K562 (cell line): ENCODE measurements around the gene SLK. TPM values are rescaled to one million over a fixed set of nuclear protein-coding genes. Genes with fewer than 3 reads are reported as not detected.

Experiments used
- ARNT ChIP-seq, 2 experiments: fragments of 450-650 bp; IDR thresholded peaks; 2 replicates each; pipeline ENCODE4 v1.6.1; 2016; ENCODE audit warnings: mild to moderate bottlenecking in 1 of 2
- ATF1 ChIP-seq, 2 experiments: fragments of 450-650 bp in 1 of 2; IDR thresholded peaks; 2 replicates each; pipeline ENCODE4 v1.6.1; 2016; ENCODE audit warnings: missing compliant biosample characterization in 1 of 2, missing genetic modification characterization in 1 of 2
- ATF7 ChIP-seq: fragments of 450-650 bp; IDR thresholded peaks from 2 replicates; pipeline ENCODE4 v1.7.1; 2014; ENCODE audit warnings: mild to moderate bottlenecking, moderate library complexity
- CBX1 ChIP-seq: sonication (generic); IDR thresholded peaks from 2 replicates; pipeline ENCODE4 v1.6.1; 2016; ENCODE audit warnings: antibody characterized with exemption, low read depth, mild to moderate bottlenecking
- CBX5 ChIP-seq: IDR thresholded peaks from 2 replicates; pipeline ENCODE4 v1.6.1; 2014; ENCODE audit warnings: low read depth, borderline replicate concordance
- CREB3L1 ChIP-seq: fragments of 450-650 bp; IDR thresholded peaks from 2 replicates; pipeline ENCODE4 v1.6.1; 2014; ENCODE audit warnings: low read depth, mild to moderate bottlenecking, moderate library complexity, borderline replicate concordance
- GATAD2B ChIP-seq: fragments of 450-650 bp; IDR thresholded peaks from 2 replicates; pipeline ENCODE4 v1.6.1; 2017; ENCODE audit warnings: mild to moderate bottlenecking, borderline replicate concordance
- HDAC3 ChIP-seq: fragments of 450-650 bp; IDR thresholded peaks from 2 replicates; pipeline ENCODE4 v1.6.1; 2018; ENCODE audit warnings: borderline replicate concordance, mild to moderate bottlenecking, moderate library complexity; ENCODE audit not compliant: partially characterized antibody
- HSF4 ChIP-seq: fragments of 250-450 bp; sonication (Bioruptor Pico); IDR thresholded peaks from 2 replicates; pipeline ENCODE4 v2.1.2; 2022; ENCODE audit warnings: mild to moderate bottlenecking, moderate library complexity, borderline replicate concordance
- MTF1 ChIP-seq: fragments of 250-450 bp; sonication (Bioruptor Pico); IDR thresholded peaks from 2 replicates; pipeline ENCODE4 v1.9.0; 2021; ENCODE audit warnings: moderate library complexity, mild to moderate bottlenecking, inconsistent platforms, borderline replicate concordance
- NEUROD1 ChIP-seq: fragments of 150-350 bp; IDR thresholded peaks from 2 replicates; pipeline ENCODE4 v1.6.1; 2014; ENCODE audit warnings: borderline replicate concordance, low read length, low read depth; ENCODE audit not compliant: partially characterized antibody
- NR4A1 ChIP-seq, 2 experiments: fragments of 250-450 bp in 1 of 2; fragments of 450-650 bp in 1 of 2; sonication (Bioruptor Pico) in 1 of 2; IDR thresholded peaks; 2 replicates each; pipeline versions ENCODE4 v1.4.0 to v1.6.1; 2016 to 2020; ENCODE audit warnings: mild to moderate bottlenecking in 2 of 2, missing compliant biosample characterization in 1 of 2, missing genetic modification characterization in 1 of 2, moderate library complexity in 1 of 2
- SP1 ChIP-seq: sonication (generic); formaldehyde crosslinking; IDR thresholded peaks from 2 replicates; pipeline ENCODE4 v1.8.1; 2022; ENCODE audit warnings: mild to moderate bottlenecking, missing genetic modification reagents
- ZFP30 ChIP-seq: fragments of 250-450 bp; sonication (Bioruptor Pico); IDR thresholded peaks from 2 replicates; pipeline ENCODE4 v1.8.0; 2022; ENCODE audit warnings: moderate library complexity, mild to moderate bottlenecking, inconsistent platforms, borderline replicate concordance
- ZNF23 ChIP-seq: fragments of 250-450 bp; sonication (Bioruptor Pico); IDR thresholded peaks from 2 replicates; pipeline ENCODE4 v1.4.0; 2020; ENCODE audit warnings: mild to moderate bottlenecking
- polyA plus RNA-seq, 8 experiments: library from polyadenylated mRNA; depleted of rRNA in 4 of 8; stranded (reverse) in 5 of 8; unstranded in 3 of 8; fragments of >200 nt; fragmentation: Nextera tagmentation in 2 of 8; fragmentation: Illumina TruSeq in 1 of 8; extraction: Ambion mirVana in 2 of 8; extraction: Trizol in 1 of 8; gene quantifications; 2 replicates each; pipeline versions ENCODE4 v1.2.1 to v1.2.3, GENCODE V29; 2011 to 2014; ENCODE audit warnings: inconsistent platforms in 1 of 8, missing spikeins in 1 of 8
- total RNA-seq, 7 experiments: library from RNA; depleted of rRNA in 6 of 7; stranded (reverse); fragments of >200 nt in 6 of 7; fragmentation: Illumina TruSeq in 2 of 7; extraction: Trizol in 2 of 7; gene quantifications; 2 replicates each; pipeline versions ENCODE4 v1.2.1 to v1.2.3, GENCODE V29; 2011 to 2021; ENCODE audit warnings: low replicate concordance in 1 of 7
- TF ChIP-seq, protein P1 (sequence below): fragments of 200-800 bp; sonication (Bioruptor generic); IDR thresholded peaks from 2 replicates; pipeline ENCODE4 v1.6.1; 2017; ENCODE audit warnings: missing genetic modification characterization, missing compliant biosample characterization
- TF ChIP-seq, protein P2 (sequence below): IDR thresholded peaks from 2 replicates; pipeline ENCODE4 v1.6.1; 2016; ENCODE audit warnings: missing genetic modification characterization, missing compliant biosample characterization
- TF ChIP-seq, protein P3 (sequence below): fragments of 250-450 bp; sonication (Bioruptor Pico); IDR thresholded peaks from 2 replicates; pipeline ENCODE4 v1.5.0; 2020; ENCODE audit warnings: mild to moderate bottlenecking, borderline replicate concordance
- TF ChIP-seq, protein P4 (sequence below): fragments of 450-650 bp; formaldehyde crosslinking; IDR thresholded peaks from 2 replicates; pipeline ENCODE4 v1.4.0; 2020; ENCODE audit warnings: mild to moderate bottlenecking, moderate library complexity

The SLK gene
- total and polyA plus RNA-seq, 9 of the 15 experiments (the other 6 are each of a cell fraction or from before 2014, with no cell fraction given), result 8.2 to 40.0 (median 23.4) TPM

DNA sequence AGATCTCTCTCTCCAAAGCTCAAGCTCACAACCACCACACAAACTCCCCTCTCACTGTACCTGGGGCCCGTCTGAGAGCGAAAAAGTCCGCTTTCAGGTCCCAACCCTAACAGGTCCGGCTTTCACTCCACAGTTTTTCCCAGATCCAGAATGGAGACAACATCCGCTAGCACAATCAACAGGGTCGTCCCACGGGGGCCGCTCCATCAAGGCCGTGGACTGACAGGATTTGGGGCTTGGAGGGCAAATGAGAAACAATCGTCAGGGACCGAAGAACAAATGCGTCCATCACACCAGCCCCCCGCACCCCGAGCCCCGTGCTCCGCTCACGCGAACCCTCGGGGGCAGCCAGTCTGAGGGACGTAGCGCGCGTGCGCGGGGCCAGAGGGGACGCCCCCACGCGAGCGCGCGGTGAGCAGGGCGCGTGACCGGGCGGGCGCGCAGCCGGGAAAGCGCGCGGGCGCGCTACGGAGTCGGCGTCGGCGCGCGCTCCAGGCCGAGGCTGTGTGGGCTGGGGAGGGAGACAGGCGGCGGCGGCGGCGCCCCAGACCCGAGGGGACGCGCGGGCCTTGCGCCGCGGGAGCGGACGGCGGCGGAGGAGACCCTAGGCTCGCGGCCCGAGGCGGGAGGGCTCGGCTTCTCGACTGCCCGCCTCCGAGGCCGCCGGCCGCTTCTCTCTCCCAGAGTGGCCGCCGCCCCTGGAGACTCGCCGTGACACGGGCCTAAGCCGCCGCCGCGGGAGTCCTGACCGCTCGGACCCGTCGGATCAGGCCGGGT, at the start of gene SLK (continued):
- TF ChIP-seq, protein P1, sequence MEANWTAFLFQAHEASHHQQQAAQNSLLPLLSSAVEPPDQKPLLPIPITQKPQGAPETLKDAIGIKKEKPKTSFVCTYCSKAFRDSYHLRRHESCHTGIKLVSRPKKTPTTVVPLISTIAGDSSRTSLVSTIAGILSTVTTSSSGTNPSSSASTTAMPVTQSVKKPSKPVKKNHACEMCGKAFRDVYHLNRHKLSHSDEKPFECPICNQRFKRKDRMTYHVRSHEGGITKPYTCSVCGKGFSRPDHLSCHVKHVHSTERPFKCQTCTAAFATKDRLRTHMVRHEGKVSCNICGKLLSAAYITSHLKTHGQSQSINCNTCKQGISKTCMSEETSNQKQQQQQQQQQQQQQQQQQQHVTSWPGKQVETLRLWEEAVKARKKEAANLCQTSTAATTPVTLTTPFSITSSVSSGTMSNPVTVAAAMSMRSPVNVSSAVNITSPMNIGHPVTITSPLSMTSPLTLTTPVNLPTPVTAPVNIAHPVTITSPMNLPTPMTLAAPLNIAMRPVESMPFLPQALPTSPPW, result peak; percentile 65
- TF ChIP-seq GATAD2B, result peak; percentile 78
- TF ChIP-seq SP1 (CRISPR knock-in tag), result no peak
- TF ChIP-seq, protein P2, sequence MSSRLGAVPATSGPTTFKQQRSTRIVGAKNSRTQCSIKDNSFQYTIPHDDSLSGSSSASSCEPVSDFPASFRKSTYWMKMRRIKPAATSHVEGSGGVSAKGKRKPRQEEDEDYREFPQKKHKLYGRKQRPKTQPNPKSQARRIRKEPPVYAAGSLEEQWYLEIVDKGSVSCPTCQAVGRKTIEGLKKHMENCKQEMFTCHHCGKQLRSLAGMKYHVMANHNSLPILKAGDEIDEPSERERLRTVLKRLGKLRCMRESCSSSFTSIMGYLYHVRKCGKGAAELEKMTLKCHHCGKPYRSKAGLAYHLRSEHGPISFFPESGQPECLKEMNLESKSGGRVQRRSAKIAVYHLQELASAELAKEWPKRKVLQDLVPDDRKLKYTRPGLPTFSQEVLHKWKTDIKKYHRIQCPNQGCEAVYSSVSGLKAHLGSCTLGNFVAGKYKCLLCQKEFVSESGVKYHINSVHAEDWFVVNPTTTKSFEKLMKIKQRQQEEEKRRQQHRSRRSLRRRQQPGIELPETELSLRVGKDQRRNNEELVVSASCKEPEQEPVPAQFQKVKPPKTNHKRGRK, result no peak
- TF ChIP-seq ZNF23 (CRISPR knock-in tag), result no peak
- no peak for TF ChIP-seq HDAC3
- TF ChIP-seq CBX1, result no peak
- TF ChIP-seq ARNT (IDR thresholded peaks at IDR 0.05), result no peak
- TF ChIP-seq, protein P3, sequence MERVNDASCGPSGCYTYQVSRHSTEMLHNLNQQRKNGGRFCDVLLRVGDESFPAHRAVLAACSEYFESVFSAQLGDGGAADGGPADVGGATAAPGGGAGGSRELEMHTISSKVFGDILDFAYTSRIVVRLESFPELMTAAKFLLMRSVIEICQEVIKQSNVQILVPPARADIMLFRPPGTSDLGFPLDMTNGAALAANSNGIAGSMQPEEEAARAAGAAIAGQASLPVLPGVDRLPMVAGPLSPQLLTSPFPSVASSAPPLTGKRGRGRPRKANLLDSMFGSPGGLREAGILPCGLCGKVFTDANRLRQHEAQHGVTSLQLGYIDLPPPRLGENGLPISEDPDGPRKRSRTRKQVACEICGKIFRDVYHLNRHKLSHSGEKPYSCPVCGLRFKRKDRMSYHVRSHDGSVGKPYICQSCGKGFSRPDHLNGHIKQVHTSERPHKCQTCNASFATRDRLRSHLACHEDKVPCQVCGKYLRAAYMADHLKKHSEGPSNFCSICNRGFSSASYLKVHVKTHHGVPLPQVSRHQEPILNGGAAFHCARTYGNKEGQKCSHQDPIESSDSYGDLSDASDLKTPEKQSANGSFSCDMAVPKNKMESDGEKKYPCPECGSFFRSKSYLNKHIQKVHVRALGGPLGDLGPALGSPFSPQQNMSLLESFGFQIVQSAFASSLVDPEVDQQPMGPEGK (CRISPR knock-in tag), result no peak
- no peak for TF ChIP-seq CBX5
- TF ChIP-seq NEUROD1, result no peak
- TF ChIP-seq, protein P4, sequence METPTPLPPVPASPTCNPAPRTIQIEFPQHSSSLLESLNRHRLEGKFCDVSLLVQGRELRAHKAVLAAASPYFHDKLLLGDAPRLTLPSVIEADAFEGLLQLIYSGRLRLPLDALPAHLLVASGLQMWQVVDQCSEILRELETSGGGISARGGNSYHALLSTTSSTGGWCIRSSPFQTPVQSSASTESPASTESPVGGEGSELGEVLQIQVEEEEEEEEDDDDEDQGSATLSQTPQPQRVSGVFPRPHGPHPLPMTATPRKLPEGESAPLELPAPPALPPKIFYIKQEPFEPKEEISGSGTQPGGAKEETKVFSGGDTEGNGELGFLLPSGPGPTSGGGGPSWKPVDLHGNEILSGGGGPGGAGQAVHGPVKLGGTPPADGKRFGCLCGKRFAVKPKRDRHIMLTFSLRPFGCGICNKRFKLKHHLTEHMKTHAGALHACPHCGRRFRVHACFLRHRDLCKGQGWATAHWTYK (CRISPR knock-in tag), result 0 out of 2 replicates have a peak, but pooled peaks have one; percentile 48
- no peak for TF ChIP-seq ATF7
- TF ChIP-seq ZFP30 (CRISPR knock-in tag), result no peak
- no peak for TF ChIP-seq MTF1 (CRISPR knock-in tag)
- no peak for TF ChIP-seq CREB3L1
- TF ChIP-seq HSF4 (CRISPR knock-in tag), result peak; percentile 61; the same call in 1 of the 2 replicates
- no peak for TF ChIP-seq ATF1 (CRISPR knock-in tag; IDR thresholded peaks at IDR 0.05)
- no peak for TF ChIP-seq ATF1 (tag; IDR thresholded peaks at IDR 0.05)
- TF ChIP-seq NR4A1 (CRISPR knock-in tag; IDR thresholded peaks at IDR 0.05), result no peak
- TF ChIP-seq NR4A1 (tag; IDR thresholded peaks at IDR 0.05), result peak; percentile 73
